ENCODE data around the gene ILF3. TPM values are rescaled to one million over a fixed set of nuclear protein-coding genes. Genes with fewer than 3 reads are reported as not detected.

Gene ILF3
- total and polyA plus RNA-seq, 2 donors from 2014 or later: 58.3 to 206 TPM

DNA sequence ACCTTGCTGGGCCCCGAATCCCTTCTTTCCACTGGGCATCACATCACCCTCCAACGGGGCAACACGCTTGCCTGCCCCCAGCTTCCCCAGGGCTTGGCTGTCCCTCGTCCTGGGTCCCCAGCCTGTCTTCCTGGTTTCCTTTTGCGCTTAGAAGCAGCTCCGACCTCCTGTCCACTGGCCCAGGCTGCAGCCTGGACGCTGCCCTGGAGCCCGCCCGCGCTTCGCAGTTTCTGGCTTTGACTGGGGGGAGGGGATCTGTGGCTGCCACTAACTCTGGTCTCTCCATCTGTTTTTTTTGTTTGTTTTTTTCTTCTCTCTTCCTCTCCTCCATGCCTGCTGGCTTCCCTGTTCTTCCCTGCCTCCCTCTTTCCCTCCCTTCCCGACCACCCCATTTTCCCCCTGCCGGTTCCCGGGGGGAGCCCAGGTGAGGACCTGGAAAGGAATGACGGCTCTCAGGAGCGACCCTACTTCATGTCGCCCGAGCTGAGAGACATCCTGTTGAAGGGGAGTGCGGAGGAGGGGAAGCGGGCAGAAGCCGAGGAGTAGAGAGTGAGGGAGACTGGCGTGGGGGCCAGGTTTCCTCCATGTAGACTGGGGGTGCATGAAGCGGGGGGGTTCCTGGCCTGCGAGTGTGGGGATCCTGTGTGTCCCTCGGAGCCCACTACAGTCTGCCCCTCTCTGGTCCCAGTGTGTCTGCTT is 11.5 kb upstream of the ILF3 start:
- FAIRE-seq (no peak), DNase-seq (peak in 4 of 5 donors; percentile 42 to 69 (median 58))
- intact Hi-C loops (cut with DNase I): loop anchor here (5.0 kb wide), 1 partner anchor 60 kb away; no protein-coding TSS in a partner anchor
- Histone ChIP-seq H3K9me3 (ENCODE audit: control insufficient read depth in 2 of 3, insufficient read depth in 1 of 3, low read length in 3 of 3) (no peaks in the 10 kb centered on the region), H3K27ac (ENCODE audit: low read depth in 2 of 2, low read length in 2 of 2) (no peak overlapping the region), H3K36me3 (ENCODE audit: control insufficient read depth in 2 of 3, insufficient read depth in 3 of 3, low read length in 3 of 3) (peaks cover 2 to 17% (median 11%) of the 10 kb centered on the region in 3 donors), H3K9ac (ENCODE audit: low read length in 3 of 3) (no peak overlapping the region), H3K4me3 (ENCODE audit: low read length in 3 of 3) (no peak overlapping the region), H3K27me3 (ENCODE audit: control insufficient read depth, insufficient read depth, low read length) (no peaks in the 10 kb centered on the region), H3K4me1 (ENCODE audit: control insufficient read depth in 2 of 3, insufficient read depth in 2 of 3, low read depth in 1 of 3, low read length in 3 of 3) (peaks cover 0 to 8% (median 0%) of the 10 kb centered on the region in 3 donors)
- TF ChIP-seq, protein P1, sequence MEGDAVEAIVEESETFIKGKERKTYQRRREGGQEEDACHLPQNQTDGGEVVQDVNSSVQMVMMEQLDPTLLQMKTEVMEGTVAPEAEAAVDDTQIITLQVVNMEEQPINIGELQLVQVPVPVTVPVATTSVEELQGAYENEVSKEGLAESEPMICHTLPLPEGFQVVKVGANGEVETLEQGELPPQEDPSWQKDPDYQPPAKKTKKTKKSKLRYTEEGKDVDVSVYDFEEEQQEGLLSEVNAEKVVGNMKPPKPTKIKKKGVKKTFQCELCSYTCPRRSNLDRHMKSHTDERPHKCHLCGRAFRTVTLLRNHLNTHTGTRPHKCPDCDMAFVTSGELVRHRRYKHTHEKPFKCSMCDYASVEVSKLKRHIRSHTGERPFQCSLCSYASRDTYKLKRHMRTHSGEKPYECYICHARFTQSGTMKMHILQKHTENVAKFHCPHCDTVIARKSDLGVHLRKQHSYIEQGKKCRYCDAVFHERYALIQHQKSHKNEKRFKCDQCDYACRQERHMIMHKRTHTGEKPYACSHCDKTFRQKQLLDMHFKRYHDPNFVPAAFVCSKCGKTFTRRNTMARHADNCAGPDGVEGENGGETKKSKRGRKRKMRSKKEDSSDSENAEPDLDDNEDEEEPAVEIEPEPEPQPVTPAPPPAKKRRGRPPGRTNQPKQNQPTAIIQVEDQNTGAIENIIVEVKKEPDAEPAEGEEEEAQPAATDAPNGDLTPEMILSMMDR (IDR thresholded peaks at IDR 0.05; ENCODE audit: borderline replicate concordance, extremely low read depth, insufficient read depth): no peak

DNA sequence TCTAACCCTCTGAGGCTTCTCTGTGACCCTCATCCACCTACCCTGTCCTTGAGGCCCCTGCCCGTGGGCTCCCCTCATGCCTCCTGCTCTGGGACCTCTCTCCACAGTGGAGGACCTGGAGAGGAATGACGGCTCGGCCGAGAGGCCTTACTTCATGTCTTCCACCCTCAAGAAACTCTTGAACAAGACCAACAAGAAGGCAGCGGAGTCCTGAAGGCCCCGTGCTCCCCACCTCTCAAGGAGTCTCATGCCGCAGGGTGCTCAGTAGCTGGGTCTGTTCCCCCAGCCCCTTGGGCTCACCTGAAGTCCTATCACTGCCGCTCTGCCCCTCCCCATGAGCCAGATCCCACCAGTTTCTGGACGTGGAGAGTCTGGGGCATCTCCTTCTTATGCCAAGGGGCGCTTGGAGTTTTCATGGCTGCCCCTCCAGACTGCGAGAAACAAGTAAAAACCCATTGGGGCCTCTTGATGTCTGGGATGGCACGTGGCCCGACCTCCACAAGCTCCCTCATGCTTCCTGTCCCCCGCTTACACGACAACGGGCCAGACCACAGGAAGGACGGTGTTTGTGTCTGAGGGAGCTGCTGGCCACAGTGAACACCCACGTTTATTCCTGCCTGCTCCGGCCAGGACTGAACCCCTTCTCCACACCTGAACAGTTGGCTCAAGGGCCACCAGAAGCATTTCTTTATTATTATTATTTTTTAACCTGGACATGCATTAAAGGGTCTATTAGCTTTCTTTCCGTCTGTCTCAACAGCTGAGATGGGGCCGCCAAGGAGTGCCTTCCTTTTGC is 10.8 kb upstream of the ILF3 start:
- no peaks in the 10 kb centered on the region for H3K27me3 ChIP-seq (ENCODE audit: control insufficient read depth, insufficient read depth, low read length)
- intact Hi-C loops (cut with DNase I): loop anchor here (5.0 kb wide), 1 partner anchor 61 kb away; no protein-coding TSS in a partner anchor
- H3K36me3 ChIP-seq (ENCODE audit: control insufficient read depth in 2 of 3, insufficient read depth in 3 of 3, low read length in 3 of 3): peaks cover 0 to 10% (median 7%) of the 10 kb centered on the region in 3 donors
- TF ChIP-seq, protein P1 (IDR thresholded peaks at IDR 0.05; ENCODE audit: borderline replicate concordance, extremely low read depth, insufficient read depth): no peak
- no peak overlapping the region for H3K4me3 ChIP-seq (ENCODE audit: low read length in 3 of 3)
- peak in 2 of 5 donors; percentile 28 to 57 for DNase-seq
- H3K9me3 ChIP-seq (ENCODE audit: control insufficient read depth in 2 of 3, insufficient read depth in 1 of 3, low read length in 3 of 3): no peaks in the 10 kb centered on the region
- FAIRE-seq: no peak
- H3K9ac ChIP-seq (ENCODE audit: low read length in 3 of 3): no peak overlapping the region
- H3K27ac ChIP-seq (ENCODE audit: low read depth in 2 of 2, low read length in 2 of 2): peak overlapping the region in 1 of 2 donors; percentile 28
- peaks cover 0 to 8% (median 0%) of the 10 kb centered on the region in 3 donors for H3K4me1 ChIP-seq (ENCODE audit: control insufficient read depth in 2 of 3, insufficient read depth in 2 of 3, low read depth in 1 of 3, low read length in 3 of 3)

DNA sequence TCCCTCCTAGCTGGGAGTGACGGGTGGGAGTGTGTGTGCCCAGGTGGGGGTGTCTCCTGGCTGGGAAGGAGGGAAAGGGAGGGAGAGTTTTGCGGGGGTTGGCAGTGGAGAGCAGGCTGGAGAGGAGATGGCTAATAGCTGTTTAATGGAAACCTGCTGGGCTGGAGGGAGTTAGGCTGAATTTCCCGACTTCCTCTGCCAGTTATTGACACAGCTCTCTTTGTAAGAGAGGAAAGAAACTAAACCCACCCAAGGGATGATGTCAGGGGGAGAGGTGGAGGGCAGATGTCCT is 10.2 kb upstream of the ILF3 start:
- DNase-seq (peak in 4 of 5 donors; percentile 73 to 85 (median 79)), FAIRE-seq (no peak)
- Histone ChIP-seq H3K9me3 (ENCODE audit: control insufficient read depth in 2 of 3, insufficient read depth in 1 of 3, low read length in 3 of 3) (no peaks in the 10 kb centered on the region), H3K27ac (ENCODE audit: low read depth in 2 of 2, low read length in 2 of 2) (no peak overlapping the region), H3K9ac (ENCODE audit: low read length in 3 of 3) (peak overlapping the region in 1 of 3 donors; percentile 26), H3K36me3 (ENCODE audit: control insufficient read depth in 2 of 3, insufficient read depth in 3 of 3, low read length in 3 of 3) (peaks cover 0 to 10% (median 7%) of the 10 kb centered on the region in 3 donors), H3K4me1 (ENCODE audit: control insufficient read depth in 2 of 3, insufficient read depth in 2 of 3, low read depth in 1 of 3, low read length in 3 of 3) (peaks cover 0 to 8% (median 0%) of the 10 kb centered on the region in 3 donors), H3K27me3 (ENCODE audit: control insufficient read depth, insufficient read depth, low read length) (no peaks in the 10 kb centered on the region), H3K4me3 (ENCODE audit: low read length in 3 of 3) (no peak overlapping the region)
- TF ChIP-seq, protein P1 (IDR thresholded peaks at IDR 0.05; ENCODE audit: borderline replicate concordance, extremely low read depth, insufficient read depth): no peak
- intact Hi-C loops (cut with DNase I): loop anchor here (5.0 kb wide), 1 partner anchor 62 kb away; no protein-coding TSS in a partner anchor
